Measurements from ENCODE around the gene RNF19B.

Gene RNF19B

DNA sequence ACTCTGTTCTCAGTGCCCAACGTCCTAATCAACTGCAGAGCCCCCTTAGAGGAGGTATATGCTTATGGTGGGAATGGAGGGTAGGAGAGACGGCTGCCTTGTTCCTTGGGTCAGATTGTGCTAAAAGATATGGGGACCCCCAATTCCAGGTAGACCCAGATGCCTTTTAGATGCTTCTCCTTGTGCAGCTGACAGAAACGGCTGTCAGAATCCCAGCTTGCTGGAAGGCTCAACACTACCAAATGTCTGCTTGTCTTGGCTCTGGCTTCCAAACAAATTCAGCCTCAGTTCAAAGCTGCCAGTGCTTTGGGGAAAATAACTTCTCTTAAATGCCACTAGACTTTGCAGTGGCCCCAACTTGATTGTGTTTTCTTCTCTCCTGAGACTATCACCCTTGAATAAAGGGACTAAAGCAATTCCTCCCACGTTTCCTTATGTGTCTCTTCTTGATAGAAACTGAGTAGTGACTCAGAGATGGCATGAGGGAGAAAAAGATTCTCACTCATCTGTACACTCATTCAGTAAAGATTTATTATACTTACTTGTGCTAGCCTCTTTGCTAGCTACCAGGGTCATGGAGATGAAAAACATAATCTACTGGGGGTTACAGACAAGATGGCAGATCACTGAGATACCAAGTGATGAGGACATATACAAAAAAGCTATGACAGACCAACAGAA is 3.4 kb upstream of the RNF19B start:
- TF ChIP-seq, protein P1, sequence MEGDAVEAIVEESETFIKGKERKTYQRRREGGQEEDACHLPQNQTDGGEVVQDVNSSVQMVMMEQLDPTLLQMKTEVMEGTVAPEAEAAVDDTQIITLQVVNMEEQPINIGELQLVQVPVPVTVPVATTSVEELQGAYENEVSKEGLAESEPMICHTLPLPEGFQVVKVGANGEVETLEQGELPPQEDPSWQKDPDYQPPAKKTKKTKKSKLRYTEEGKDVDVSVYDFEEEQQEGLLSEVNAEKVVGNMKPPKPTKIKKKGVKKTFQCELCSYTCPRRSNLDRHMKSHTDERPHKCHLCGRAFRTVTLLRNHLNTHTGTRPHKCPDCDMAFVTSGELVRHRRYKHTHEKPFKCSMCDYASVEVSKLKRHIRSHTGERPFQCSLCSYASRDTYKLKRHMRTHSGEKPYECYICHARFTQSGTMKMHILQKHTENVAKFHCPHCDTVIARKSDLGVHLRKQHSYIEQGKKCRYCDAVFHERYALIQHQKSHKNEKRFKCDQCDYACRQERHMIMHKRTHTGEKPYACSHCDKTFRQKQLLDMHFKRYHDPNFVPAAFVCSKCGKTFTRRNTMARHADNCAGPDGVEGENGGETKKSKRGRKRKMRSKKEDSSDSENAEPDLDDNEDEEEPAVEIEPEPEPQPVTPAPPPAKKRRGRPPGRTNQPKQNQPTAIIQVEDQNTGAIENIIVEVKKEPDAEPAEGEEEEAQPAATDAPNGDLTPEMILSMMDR (conservative IDR thresholded peaks at IDR 0.05; ENCODE audit: low read depth, low read length) = no peak

GRCh38 chr1:32966900-32967299 is 2.3 kb upstream of the RNF19B start:
- DNase-seq (ENCODE audit: low read depth) = no peak
- TF ChIP-seq, protein P1 (conservative IDR thresholded peaks at IDR 0.05; ENCODE audit: low read depth, low read length) = no peak
- no peak overlapping the region for H3K4me3 ChIP-seq (ENCODE audit: low read length)

More for the DNA sequence above, 3.4 kb upstream of the RNF19B start:
- no peak for DNase-seq (ENCODE audit: low read depth)
- no peak overlapping the region for H3K4me3 ChIP-seq (ENCODE audit: low read length)

DNA sequence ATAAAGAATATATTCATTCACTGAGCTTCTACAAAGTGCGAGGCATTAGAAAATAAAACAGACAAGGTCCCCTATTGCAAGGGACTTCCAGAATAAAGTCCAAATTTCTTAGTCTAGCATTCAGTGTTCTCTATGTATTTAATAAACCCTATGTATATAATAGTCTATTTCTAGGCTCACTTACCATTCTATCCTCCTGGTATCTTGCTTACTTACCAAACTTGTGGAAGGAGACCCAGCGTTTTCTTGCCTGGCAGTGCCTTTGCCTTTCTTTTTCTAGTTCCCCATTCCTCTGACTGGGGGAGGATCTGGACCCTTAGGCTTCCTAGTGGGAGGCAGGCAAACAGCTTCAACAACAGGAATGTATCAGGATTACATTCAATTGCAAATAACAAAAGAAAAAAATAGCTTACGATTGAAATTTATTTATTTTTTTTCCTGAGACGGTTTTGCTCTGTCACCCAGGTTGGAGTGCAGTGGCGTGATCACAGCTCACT is 690 bp upstream of the RNF19B start:
- TF ChIP-seq, protein P1 (conservative IDR thresholded peaks at IDR 0.05; ENCODE audit: low read depth, low read length) = no peak
- peak overlapping the region; percentile 53 for H3K4me3 ChIP-seq (ENCODE audit: low read length)
- no peak for DNase-seq (ENCODE audit: low read depth)

GRCh38 chr1:32963746-32964460 is 706 bp downstream of the RNF19B start:
- H3K4me3 ChIP-seq (ENCODE audit: low read length) = peak overlapping the region; percentile 74
- DNase-seq (ENCODE audit: low read depth) = no peak
- TF ChIP-seq, protein P1 (conservative IDR thresholded peaks at IDR 0.05; ENCODE audit: low read depth, low read length) = no peak

DNA sequence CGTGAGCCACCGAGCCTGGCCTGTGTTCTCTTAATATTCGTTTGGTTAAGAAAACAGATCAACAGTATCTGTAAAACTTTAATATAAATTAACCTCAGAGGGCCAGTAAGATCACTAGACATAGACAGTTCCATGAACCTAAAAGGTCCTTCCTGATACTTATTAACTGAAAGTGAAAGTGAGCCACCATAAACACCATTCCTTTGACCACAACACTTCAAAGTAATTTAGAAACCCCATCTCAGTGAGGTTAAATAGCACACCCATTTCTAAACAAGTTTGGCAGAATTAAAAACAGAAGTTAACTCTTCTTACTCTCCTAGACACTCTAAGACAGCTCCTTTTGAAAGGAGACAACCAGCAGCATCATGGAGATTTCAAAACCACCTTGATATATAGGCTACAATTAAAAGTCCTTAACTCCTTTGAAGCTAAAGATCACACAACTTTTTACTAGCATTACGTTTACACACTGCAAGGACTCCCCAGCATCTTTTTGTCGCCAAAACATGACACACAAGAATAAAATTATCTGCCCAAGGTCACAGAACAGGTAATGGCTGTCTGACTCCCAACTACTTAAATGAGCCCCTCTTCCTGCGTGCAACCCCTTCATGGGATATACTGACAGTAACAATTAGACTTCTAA is 2.2 kb downstream of the RNF19B start:
- TF ChIP-seq, protein P1 (conservative IDR thresholded peaks at IDR 0.05; ENCODE audit: low read depth, low read length) = no peak
- peak overlapping the region; percentile 36 for H3K4me3 ChIP-seq (ENCODE audit: low read length)
- DNase-seq (ENCODE audit: low read depth) = no peak

GRCh38 chr1:32960819-32961355 is 3.7 kb downstream of the RNF19B start:
- TF ChIP-seq, protein P1 (conservative IDR thresholded peaks at IDR 0.05; ENCODE audit: low read depth, low read length) = no peak
- no peak overlapping the region for H3K4me3 ChIP-seq (ENCODE audit: low read length)
- no peak for DNase-seq (ENCODE audit: low read depth)
